NCI-H82 treated with DMSO at 0.1 percent for 48 hours (cell line): ENCODE measurements around the gene URI1.

Source experiments
- DNase-seq: peaks from one replicate; lab custom pipeline; 2025; ENCODE audit not compliant: unreplicated experiment; lab: John Stamatoyannopoulos, UW

URI1 gene

DNA sequence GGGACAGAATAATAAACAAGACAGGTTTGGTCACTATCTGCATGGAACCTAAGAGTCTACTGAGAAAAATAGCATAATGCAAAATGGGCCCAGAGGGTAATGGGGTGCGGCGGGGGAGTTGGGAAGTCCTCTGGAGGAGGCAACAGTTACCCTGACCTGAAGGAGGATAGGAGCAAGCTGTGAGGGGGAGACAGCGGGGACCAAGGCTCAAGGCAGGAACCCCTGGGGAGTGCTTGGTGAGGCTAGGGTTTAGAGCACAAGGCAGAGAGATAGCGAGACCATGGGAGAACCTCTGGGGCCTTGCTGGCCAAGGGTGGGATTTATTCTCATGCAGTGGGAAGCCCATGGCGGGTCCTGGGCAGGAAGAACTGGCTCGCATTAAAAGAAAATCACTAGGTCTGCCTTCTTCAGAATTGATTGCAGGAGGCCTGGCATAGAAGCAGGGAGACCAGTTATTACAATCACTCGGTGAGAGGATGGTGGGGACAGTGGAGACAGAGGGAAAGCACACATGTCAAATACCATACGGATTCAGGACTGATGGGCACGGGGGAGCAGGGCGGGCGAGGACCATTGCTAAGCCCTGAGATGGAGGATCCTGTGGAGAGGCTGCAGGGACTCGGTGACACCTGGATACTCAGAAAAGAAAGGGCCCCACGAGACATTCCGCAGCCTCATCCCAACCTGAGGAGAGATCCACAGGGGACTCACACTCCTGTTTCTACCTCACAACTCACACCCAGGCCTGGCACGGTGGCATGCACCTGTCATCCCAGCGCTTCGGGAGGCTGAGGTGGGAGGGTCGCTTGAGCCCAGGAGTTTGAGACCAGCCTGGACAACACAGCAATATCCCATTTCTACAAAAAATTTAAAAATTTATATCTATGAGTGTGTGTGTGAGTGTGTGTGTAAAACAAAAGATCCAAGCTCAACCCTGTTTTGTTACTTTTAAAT lies 110.4 kb downstream of the URI1 start:
- no peak for DNase-seq

DNA sequence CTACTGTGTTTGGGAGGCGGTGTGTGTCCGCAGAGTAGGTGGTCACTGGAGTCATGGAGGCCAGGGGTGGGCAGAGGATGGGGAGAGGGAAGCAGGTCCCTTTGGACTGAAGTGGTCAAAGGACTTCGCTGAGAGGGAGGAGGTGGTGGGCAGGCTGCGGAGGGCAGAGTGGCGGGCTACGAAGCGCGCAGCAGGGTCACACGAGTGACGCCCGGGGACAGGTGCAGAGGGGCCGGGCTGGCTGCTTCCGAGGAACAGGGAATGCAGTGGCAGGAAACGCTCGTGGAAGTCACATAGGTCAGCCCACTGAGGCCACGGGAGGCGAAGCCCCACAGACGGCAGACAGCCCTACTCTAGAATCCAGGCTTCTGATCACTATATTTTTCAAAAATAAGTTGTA lies 111.5 kb downstream of the URI1 start:
- DNase-seq, result no peak

DNA sequence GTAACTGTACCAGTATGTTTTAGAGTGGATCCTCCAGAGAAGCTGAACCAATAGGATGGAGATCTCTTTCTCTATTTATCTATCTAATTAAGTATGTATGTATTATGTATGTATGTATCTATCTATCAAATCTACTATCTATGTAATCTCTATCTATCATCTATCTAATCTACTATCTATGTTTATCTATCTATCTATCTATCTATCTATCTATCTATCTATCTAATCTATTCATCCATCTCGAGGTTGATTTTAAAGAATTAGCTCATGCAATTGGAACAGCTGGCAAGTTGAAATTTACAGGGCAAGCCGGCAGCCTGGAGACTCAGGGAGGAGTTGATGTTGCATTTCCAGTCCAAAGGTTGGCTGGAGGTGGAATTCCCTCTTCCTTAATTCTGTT lies 112.2 kb downstream of the URI1 start:
- DNase-seq, result no peak

DNA sequence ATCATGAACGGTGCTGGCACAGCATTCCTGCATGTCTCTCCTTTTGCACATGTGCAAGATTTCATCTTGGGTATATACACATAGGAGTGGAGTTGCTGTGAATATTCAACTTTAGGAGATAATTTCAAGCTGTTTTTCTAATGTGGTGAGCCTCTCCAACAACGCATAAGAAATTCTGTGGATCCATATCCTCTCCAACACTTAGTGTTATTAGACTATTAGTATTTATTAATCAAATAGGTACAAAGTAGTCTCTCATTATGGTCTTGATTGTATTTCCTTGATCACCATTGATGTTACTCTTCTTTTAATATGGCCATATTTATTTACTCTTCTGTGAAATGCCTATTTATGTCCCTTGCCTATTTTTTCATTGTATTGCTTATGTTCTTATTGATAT lies 114.5 kb downstream of the URI1 start:
- no peak for DNase-seq

DNA sequence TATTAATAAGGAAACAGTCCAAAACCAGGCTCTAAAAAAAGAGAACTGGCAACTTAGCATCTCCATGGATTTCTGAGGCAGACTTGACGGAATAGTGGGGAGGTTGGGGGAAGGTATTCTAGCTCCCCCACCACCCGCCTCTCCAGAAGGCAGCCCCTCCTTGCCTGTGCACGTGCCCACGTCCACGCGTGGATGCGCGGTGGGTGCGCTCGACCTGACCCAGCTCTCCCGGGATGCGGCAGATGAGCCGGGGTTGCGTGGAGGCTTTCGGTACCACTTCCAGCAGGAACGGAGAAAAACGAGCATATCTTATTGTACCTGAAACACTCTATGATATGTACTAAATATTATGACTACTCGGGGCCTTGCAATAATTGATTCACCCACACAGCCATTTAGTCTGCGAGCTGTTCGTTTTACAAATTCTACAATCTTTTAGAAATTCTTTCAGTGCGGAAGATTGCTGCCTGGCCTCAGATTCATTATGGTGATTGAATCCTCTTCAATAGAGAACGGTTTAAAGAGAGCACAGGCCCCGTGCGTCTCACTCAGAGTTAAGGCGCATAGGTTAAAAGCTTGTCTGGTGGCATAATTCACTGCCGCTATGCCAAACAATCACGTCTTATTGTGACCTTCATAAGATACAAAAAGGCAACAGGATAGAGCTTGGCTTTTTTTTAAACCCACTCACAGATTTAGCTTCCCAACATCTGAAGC lies 117.9 kb downstream of the URI1 start:
- DNase-seq, result no peak

DNA sequence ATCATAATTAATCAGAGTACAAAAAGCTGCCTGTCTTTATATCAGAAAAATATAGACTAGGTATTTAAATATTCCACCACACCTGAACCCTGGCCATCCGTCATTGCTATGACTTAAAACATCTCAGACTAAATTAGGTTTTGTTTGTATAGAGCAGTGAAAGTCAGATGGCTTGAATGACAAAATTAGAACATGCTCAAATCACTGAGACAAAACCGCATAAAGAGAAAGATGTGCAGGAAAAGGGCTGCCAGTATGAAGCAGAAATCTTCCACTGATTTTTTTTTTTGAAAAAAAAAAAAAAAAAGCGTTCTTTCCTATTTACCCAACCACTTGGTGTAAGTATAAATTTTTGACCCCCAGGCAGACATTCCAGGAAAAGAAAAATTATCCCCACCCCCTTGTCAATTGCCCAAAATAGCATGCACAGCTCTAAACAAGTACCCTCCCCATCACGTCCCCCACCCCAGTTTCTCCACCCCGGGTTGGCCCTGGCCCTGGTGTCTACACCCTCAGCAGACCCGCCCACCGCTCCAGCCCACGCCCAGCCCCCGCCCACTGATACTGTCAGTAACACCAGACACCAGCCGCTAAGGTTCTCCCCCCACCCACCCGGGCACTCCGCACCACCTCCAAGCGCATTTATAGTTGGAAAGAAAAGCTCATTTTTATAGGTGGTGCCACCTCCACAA lies 118.6 kb downstream of the URI1 start:
- no peak for DNase-seq

DNA sequence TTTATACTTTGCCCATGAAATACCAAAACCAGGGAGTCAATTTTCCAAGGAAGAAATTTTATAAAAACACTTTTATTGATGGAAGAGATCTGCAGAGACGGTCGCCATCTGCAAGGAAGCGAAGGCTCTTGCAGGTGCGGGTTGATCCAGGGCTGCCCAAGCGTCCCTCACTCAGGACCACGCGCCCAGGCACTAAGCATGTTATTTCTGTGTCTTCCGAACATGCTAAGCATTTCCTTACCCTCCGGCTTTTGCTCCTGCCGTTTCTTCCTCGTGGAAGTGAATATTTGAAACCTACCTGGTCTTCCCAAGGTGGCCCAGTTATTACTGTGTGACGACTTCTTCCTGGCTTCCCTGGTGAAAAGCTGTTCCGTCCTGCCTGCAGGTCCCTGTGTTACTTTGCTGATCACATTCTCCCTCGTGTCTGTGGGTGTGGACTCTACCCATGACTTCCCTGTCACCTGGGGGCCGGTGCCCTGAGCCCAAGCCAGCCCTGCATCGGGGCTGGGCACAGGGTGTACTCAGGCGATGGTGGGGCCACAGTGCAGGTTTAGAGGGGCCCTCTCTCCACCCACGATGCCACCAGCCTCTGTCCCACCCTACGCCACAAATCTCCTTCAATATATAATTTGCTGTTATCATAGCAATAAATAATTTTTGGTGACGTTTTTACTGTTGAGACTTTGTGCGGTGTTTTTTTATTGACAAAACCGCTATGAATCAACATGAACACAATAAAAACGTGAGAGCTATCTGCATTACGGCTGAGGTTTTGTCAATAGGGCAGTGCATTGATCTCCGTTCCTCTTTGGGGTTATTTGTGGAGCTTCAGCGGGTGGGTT lies 119.4 kb downstream of the URI1 start:
- DNase-seq, result no peak

DNA sequence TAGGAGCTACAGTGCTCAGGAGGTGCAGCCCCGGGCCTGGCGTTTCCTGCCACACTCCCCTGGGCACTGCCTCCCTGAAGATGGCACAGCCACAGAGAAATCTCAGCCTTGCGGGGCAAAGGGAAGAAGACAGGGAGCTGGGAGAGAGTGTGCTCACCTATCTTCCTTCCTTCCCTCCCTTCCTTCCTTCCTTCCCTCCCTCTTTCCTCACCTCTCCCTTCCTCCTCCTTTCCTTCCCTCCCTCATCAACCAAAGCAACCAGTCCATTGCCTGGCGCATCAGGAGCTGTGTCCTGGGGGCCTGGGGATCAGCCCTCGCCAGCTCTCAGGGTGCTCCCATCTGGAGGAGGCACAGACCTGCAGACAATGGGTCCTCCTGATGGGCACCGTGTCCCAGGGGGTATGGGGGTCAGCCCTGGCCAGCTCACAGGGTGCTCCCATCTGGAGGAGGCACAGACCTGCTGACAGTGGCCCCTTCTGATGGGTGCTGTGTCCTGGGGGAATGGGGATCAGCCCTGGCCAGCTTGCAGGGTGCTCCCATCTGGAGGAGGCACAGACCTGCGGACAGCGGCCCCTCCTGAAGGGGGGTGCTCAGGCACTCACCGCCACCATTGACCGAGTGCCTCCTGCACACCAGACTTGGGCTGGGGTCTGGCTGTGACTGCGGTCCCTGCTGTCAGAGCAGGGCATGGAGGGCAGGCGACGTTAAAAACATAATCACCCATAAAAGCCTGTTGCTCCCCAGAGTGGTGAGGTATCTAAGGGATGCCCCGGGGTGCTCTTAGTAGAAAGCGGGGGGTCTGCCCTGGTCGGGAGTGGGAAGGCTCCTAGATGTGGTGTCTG lies 120.2 kb downstream of the URI1 start:
- no peak for DNase-seq

DNA sequence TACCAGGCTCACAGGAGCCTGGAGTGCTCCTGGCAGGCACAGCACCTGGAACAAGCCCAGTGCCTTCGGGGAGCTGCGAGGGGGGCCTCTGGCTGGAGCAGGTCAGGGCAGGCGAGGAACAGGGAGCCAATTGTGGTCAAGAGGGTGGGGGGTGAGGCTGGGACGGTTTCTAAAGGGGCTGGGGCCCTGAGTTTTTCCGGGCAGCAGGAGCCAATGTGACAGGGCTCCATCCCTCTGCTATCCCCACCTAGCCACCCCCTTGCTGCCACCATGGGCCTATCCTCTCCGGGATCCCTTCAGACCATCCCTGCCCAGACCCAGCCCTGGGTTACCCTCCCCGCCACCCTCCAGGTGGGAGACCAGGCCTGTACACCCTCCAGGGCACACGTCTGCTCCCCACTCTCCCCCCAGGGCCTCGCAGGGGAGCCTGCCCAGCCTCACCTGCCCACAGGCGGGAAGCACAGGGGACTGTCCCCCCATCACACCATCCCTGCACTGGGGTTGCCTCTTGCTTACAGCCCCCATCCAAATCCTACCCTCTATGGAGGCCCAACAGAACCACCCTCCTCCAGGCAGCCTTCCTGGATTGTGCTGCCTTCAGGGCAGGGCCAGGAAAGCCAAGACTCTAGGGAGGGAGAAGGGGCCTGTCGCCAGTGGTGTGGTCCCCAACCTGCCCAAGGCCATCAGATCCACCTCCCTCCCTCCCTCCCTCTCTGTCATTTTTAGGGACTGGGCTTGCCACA lies 121.0 kb downstream of the URI1 start:
- DNase-seq, result no peak

DNA sequence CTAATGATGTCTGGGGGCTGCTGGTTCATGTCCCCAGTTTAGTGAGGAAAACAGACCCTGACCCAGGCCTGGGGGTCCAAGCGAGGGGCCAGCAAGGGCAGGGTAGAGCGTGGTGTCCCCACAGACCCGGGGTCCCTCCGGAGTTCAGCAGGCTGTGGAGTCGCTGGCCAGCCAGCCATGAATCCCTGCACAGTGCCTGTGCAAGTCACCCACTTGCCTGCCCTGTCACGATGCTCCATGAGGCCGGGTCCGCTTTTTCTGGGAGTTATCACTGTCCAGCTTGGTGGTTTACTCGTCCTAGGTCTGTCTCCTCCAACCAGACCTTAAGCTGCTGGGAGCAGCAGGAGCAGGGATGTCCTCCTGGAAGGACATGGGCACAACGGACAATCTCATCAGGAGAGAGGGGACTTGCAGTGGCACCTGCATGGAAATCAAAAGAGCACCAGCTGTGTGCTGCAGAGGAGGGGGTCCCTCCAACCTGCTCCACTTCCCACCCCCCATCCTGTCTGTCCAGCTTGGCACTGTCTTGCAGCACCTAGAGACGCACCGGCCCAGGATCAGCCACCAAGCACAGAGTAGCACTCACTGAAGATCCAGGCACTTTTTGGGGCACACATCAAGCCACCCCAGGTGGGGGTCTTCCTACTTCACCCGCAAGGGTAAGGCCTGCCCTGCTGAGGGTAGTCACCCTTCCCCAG lies 121.8 kb downstream of the URI1 start:
- DNase-seq, result no peak

DNA sequence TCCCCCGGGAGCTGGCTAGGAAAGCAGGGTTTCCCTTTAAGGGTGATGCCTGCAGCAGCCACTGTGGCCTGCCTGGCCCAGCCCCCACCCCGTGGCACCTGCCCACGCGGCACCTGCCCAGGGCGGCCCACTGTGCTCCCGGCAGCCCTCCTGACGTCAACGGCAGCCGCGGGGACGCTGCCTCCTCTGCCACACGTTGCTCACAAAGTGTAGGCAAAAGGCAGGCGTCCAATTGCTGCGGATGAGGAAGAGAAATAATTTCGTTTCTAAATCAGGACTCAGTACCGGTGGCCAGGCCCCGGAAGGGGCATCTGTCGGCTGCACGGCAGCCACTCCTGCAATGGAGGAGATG lies 122.3 kb downstream of the URI1 start:
- DNase-seq, result no peak

DNA sequence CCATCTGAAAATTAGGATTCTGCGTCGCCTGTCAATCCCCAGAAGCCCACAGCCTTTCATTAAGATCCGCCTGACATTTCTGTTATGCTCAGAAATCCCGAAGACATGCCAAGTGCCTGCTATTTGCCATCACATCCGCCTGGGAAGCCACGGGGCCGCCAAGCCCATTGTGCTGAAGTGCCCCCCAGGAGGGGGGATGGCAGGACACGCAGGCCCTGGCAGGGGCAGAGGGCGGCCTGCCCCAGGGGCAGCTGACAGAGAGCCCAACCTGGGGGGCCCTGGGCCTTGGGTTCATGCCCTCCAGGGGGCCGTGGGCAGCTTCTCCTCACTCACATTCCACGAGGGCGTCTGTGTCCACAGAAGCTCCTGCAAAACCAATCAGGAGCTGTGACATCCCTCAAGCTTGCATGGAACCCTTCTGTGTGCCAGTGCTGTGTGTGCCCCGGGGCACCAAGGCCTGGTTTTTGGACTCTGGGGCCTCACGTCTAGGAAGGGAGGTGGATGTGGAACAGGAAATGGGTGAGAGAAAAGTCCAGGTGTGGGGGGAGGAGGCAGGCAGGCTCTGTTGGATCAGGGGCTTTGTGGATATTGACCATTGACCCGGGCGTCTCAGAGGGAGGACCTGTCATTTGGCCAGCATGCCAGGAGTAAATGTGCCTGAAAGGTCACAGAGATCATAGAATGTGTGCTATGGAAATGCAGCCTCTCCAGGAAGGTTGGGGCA lies 122.9 kb downstream of the URI1 start:
- no peak for DNase-seq

DNA sequence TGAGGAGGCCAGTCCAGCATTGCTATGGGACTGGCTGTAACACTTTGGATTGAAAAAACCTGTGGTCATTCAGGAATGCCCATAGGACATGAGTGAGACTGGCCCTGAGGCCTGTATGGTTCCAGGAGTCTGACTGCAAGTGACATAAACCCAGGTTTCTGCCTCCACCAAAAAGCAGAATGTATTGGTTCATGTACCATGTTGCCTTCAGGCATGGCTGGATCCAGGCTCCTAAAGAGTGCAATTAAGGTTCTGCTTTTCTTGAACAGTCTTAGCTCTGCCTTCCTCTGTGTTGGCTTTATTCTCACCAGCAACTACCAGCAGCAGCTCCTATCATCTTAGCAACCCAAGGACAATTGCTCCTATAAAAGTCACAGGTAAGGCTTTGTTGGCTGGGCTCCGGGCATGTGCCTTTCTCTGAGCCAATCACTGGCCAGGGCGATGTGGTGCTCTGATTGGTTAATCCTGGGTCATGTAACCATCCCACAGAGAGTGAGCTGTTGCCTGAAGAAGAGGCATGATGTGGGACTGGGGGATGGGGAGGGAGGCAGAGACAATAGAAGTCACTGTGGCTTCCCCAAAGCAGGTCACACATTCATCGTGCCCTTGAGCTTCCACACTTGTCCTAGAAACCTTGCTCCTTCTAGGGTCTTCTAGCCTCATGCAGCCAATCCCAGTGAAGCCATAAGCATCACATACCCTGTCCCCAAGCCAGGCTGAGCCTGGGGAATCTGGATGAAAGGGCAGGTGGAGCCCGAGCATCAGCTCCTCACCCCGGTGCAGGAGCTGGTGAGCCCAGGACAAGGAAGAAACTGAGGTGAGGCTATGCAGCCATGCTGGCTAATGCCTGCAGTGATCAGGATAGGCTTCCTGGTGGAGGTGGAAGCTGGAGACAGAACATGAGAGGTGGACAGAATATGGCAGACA lies 123.9 kb downstream of the URI1 start:
- DNase-seq, result no peak
